Dermis blood vessel endothelial cell (primary cell): ENCODE results near the gene SMURF1. TPM values are rescaled to one million over a fixed set of nuclear protein-coding genes. Genes with fewer than 3 reads are reported as not detected.

Experiments
- DNase-seq: peaks from one replicate; pipeline ENCODE4 v3.0.0; 2010
- total RNA-seq: library from RNA; depleted of rRNA; stranded (reverse); fragments of >200 nt; gene quantifications from 2 replicates; pipeline ENCODE4 v1.2.3, GENCODE V29; 2014

Gene SMURF1
- total RNA-seq, 1 donor from 2014 or later = 18.9 TPM

GRCh38 chr7:99002827-99003212 lies 141.1 kb downstream of the SMURF1 start:
- no peak for DNase-seq

DNA sequence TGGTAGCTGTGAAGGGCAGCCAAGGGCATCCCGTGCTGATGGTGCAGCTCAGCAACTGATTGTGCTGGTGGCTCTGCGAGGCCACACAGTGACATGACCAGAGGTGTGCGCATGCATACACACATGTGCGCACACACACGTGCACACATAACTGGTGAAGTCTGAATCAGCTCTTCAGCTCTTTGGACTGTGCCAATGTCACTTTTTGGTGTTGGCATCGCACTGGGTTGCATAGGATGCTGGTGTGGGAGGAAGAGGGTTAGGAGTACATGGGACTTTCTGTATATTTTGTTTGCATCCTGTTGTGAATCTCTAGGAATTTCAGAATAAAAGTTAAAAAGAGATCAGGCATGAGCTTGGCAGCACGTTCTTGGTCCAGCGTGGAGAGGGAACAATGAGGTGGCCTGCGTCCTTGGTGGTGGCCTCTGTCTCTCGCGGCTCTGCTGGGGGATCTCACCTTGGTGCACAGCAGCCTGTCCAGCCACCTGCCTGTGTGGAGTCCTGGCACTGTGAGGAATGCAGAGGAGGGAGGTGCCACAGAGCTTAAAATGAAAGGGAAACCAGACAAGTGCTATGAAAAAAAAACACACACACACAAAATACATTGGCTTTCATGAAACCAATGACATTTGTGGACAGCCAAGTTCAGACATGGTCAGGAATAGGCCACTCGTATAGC lies 141.6 kb downstream of the SMURF1 start:
- DNase-seq = no peak

DNA sequence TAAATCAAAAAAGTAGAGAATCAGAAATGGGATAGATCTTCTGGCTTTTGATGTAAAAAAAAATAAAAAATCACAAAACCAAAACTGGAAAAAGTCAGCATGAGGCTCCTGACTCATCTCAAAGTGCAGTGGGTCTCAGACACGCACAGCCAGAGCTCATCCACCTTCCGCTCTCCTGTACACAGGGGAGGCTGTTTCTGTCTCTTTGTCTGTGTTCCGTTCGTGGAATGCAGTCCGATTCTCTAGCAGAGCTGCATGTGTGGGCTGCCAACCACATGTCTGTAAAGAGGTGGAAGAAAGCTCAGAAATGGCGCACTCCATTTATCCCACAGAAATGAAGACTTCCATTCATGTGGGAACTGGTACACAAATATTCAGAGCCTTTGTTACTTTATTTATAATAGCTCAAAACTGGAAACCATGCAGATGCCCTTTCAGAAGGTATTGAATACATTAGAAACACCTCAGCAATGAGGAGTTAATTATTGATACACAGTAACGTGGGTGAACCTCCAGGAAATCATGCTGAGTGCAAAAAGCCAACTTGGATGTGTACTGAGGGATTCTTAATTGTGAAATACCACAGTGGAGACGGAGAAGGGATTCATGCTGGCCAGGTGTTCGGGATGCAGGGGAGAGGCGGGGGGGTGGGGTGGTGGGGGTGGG lies 142.3 kb downstream of the SMURF1 start:
- DNase-seq = no peak

DNA sequence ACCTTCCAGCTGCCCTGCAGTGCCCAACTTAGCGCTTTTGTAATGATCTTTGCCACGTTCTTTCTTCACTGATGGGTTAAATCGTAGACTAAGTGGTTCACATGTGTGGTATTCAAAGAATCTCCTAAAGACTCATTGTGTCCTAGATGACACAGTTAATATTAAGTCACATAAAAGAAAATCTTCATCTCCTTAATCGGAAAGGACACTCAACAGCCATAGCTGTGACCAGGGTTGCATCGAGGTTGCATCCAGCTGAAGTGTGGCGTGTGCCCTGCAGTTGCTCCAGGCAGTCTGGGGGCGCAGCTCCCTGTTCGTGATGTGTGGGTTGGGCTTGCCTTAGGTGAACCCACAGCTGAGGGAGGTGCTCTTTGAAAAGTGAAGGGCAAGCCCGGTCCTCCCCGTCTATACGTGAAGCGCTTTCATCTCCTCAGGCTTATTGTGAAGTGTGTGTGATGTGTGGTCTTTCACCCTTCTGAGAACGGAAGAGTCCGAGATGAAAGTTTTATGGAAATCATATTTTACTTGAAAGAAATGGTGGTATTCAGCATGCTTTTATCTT lies 142.9 kb downstream of the SMURF1 start:
- no peak for DNase-seq

GRCh38 chr7:99000196-99000903 lies 143.6 kb downstream of the SMURF1 start:
- DNase-seq = no peak

- no peak for DNase-seq
Observed at GRCh38 chr7:98998821-98999725, 144.8 kb downstream of the SMURF1 start.

DNA sequence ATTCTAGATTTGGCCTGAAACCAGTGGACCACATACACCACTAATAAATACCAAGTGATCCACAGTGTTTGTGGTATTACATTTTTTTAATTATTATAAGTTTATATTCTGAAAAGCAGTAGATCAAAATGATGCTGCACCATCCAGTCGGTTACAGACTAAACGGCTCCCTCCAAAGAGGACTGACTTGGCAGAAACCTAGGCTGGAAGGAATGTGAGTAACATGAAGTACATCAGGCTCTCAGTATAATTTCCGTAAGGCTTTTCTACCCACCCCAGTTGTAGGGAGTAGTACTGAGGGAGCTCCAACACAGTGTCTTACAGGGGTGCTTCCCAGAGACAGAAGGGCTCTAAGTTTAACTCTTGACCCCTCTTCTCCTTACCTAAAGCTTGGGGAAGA lies 146.1 kb downstream of the SMURF1 start:
- DNase-seq = no peak

GRCh38 chr7:98996150-98996552 lies 147.8 kb downstream of the SMURF1 start:
- no peak for DNase-seq

- DNase-seq = no peak
Observed at GRCh38 chr7:98995523-98996149, 148.3 kb downstream of the SMURF1 start.

GRCh38 chr7:98995111-98995510 lies 148.8 kb downstream of the SMURF1 start:
- DNase-seq = no peak

GRCh38 chr7:98994046-98994944 lies 149.6 kb downstream of the SMURF1 start:
- DNase-seq = no peak

GRCh38 chr7:98993024-98993897 lies 150.6 kb downstream of the SMURF1 start:
- DNase-seq = no peak

- DNase-seq = no peak
Observed at GRCh38 chr7:98992076-98992475, 151.8 kb downstream of the SMURF1 start.

- DNase-seq = no peak
Observed at GRCh38 chr7:98991141-98991540, 152.8 kb downstream of the SMURF1 start.

- DNase-seq = no peak
Observed at GRCh38 chr7:98990356-98990755, 153.6 kb downstream of the SMURF1 start.

DNA sequence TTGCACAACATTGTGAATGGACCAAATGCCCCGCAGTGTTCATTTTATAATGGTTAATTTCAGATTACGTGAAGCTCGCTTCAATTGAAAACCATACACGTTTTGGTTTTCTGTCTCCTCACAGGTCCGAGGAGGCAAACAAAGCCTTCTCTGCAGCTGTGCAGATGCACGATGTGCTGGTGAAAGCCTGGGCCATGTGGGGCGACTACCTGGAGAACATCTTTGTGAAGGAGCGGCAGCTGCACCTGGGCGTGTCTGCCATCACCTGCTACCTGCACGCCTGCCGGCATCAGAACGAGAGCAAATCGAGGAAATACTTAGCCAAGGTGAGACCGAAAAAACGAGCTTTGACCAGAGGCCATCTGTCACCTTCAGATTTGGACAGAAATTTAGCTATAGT lies 155.3 kb downstream of the SMURF1 start:
- no peak for DNase-seq

GRCh38 chr7:98985945-98986344 lies 158.0 kb downstream of the SMURF1 start:
- no peak for DNase-seq

- DNase-seq = no peak
Observed at GRCh38 chr7:98985406-98985805, 158.5 kb downstream of the SMURF1 start.

- no peak for DNase-seq
Observed at GRCh38 chr7:98984126-98984525, 159.8 kb downstream of the SMURF1 start.

DNA sequence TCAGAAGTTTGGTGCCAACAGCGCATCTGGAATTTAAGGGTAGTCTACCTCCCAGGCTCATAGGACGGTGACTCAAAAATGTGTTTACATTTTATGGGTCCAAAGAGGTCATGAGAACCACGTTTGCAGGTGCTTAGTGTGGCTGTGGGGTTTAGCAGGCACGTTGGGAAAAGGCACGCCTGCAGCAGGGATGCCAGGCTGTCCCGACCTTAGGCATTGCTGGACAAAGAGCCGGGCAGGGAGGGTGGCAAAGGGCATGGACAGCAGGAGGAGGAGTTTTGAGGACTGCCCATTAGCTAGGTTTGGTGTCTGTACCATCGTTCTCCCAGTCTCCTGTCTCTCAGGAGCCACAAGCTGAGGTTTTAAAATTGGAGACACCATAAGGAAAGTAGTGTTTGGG lies 161.2 kb downstream of the SMURF1 start:
- no peak for DNase-seq
